ENCODE results near the gene HECTD3. TPM values are rescaled to one million over a fixed set of nuclear protein-coding genes. Genes with fewer than 3 reads are reported as not detected.

The HECTD3 gene
- total and polyA plus RNA-seq, 8 donors, result 15.6 to 104 (median 28.8) TPM

DNA sequence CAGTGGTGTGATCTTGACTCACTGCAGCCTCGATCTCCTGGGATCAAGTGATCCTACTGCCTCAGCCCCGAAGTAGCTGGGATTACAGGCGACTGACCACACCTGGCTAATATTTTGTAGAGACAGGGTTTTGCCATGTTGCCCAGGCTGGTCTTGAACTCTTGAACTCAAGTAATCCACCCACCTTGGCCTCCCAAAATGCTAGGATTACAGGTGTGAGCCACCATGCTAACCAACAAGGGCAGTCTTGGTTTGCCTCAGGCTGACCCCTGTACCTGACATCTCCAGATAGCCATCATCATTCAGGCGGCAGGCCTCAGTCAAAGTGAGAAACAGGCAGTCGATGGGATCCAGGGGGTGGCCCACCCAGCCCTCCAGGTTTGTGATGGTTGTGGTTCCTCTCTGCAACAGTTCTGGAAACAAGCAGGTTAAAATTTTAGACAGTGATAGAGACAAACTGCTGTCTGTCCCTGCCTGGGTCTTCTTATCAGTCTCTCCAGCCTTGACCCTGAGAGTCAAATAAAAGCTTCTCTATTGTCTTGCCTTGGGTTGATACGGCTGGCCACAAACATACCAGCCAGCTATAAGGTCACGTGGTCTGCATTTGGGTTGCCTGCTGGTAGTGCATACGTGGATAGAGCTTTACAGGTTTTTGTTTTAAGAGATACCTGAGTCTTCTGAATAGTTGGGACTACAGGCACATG lies 27.7 kb upstream of the HECTD3 start:
- no peak overlapping the region for H3K4me3 ChIP-seq
- WGBS, 5 donors, result 83 to 93% (median 92%) methylated on average over 8 of the region's 8 CpGs
- no peak overlapping the region for H3K27ac ChIP-seq
- intact Hi-C loops (cut with DNase I; ENCODE audit: low total_unique reads), result no loop called here
- no peaks in the 10 kb centered on the region for H3K4me1 ChIP-seq
- H3K9me3 ChIP-seq, result no peaks in the 10 kb centered on the region
- no peak for DNase-seq
- no peaks in the 10 kb centered on the region for H3K27me3 ChIP-seq
- H3K36me3 ChIP-seq, result peaks cover 0 to 51% (median 23%) of the 10 kb centered on the region in 4 donors
- TF ChIP-seq POLR2A (IDR thresholded peaks at IDR 0.05), result no peak
- TF ChIP-seq, protein P1, sequence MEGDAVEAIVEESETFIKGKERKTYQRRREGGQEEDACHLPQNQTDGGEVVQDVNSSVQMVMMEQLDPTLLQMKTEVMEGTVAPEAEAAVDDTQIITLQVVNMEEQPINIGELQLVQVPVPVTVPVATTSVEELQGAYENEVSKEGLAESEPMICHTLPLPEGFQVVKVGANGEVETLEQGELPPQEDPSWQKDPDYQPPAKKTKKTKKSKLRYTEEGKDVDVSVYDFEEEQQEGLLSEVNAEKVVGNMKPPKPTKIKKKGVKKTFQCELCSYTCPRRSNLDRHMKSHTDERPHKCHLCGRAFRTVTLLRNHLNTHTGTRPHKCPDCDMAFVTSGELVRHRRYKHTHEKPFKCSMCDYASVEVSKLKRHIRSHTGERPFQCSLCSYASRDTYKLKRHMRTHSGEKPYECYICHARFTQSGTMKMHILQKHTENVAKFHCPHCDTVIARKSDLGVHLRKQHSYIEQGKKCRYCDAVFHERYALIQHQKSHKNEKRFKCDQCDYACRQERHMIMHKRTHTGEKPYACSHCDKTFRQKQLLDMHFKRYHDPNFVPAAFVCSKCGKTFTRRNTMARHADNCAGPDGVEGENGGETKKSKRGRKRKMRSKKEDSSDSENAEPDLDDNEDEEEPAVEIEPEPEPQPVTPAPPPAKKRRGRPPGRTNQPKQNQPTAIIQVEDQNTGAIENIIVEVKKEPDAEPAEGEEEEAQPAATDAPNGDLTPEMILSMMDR (IDR thresholded peaks at IDR 0.05), result no peak
- no peak for TF ChIP-seq POLR2AphosphoS5 (IDR thresholded peaks at IDR 0.05)
- no peak for TF ChIP-seq EP300 (IDR thresholded peaks at IDR 0.05)

DNA sequence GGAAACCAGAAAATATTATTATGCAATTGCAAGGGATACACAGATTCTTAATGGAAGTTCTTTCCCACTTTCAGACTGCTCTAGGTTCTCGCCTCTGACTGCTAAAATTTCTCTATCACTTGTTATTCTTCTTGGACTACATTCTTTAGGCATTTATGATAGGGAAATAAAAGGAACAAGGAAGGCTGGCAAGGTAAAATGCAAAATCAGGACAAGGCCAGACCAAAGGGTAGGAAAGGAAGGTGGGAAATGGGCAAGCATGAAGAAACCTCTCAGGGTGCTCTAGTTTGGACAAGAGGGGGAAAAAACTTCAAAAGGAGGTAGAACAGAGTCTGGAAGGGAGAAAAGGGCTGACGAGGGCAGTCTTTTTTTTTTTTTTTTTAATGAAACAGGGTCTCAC lies 27.1 kb upstream of the HECTD3 start:
- no peak for DNase-seq
- no peaks in the 10 kb centered on the region for H3K9me3 ChIP-seq
- H3K4me3 ChIP-seq, result no peak overlapping the region
- intact Hi-C loops (cut with DNase I; ENCODE audit: low total_unique reads), result no loop called here
- no peaks in the 10 kb centered on the region for H3K4me1 ChIP-seq
- H3K27ac ChIP-seq, result no peak overlapping the region
- WGBS, 5 donors, result 78 to 95% (median 89%) methylated on average over 2 of the region's 2 CpGs
- H3K27me3 ChIP-seq, result no peaks in the 10 kb centered on the region
- peaks cover 0 to 49% (median 23%) of the 10 kb centered on the region in 4 donors for H3K36me3 ChIP-seq
- no peak for TF ChIP-seq POLR2AphosphoS5 (IDR thresholded peaks at IDR 0.05)
- TF ChIP-seq, protein P1 (IDR thresholded peaks at IDR 0.05), result no peak

DNA sequence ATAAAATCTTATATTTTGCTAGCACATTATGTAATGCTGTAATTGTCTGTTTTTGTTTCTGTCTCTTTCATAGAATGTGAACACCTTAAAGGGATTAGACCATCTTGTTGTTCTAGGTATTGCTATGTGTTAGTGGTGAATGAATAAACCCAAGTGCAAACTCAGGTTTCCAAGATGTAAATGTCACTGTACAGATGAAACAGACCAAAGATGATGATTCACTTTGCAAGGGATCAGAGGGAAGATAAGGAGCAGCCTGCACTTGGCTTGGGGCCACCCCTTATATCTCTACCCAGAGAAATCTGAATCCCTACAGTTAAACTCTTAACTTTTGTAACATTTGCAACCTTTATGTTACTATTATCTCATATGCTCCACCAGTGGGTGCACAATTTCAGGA lies 26.3 kb upstream of the HECTD3 start:
- Histone ChIP-seq H3K27me3 (no peaks in the 10 kb centered on the region), H3K4me1 (no peaks in the 10 kb centered on the region), H3K27ac (no peak overlapping the region), H3K4me3 (no peak overlapping the region), H3K36me3 (peaks cover 0 to 41% (median 21%) of the 10 kb centered on the region in 4 donors), H3K9me3 (no peaks in the 10 kb centered on the region)
- DNase-seq, result no peak
- intact Hi-C loops (cut with DNase I; ENCODE audit: low total_unique reads), result no loop called here
- TF ChIP-seq POLR2AphosphoS5 (IDR thresholded peaks at IDR 0.05) (no peak), EP300 (IDR thresholded peaks at IDR 0.05) (no peak), POLR2A (IDR thresholded peaks at IDR 0.05) (no peak)
- TF ChIP-seq, protein P1 (IDR thresholded peaks at IDR 0.05), result no peak

DNA sequence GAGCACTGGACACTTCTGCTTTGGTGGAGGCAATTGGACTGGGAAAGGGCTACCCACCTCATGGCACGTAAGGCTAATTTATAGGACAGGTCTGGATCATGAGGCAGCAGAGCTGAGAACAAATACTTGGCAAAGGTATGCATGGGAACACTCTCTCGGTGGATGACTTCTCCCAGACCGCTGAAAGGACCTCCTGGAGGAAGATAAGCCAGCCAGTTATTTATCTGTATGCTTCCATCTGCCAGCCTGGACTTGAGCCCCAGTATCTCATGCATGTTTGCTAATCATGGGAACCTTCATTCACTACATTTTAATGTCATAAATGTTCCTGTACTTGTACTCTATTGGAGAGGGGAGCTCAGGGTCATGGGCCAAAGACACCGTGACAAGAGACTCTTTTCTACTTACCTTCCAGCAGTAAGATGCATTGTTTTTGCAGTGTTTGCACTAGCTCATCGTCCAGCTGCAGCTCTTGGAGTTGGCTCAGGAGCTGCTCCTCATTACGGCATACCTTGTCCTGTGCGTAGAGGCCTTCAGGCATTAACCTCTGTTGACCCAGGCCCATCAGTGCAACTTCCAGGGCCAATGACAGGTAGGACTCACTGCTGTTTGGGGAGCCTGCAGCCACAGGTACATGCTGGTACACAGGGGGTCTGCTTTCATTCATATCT lies 24.6 kb upstream of the HECTD3 start:
- no peaks in the 10 kb centered on the region for H3K27me3 ChIP-seq
- no peaks in the 10 kb centered on the region for H3K9me3 ChIP-seq
- H3K4me1 ChIP-seq, result no peaks in the 10 kb centered on the region
- peaks cover 0 to 35% (median 16%) of the 10 kb centered on the region in 4 donors for H3K36me3 ChIP-seq
- TF ChIP-seq POLR2AphosphoS5 (IDR thresholded peaks at IDR 0.05), result no peak
- TF ChIP-seq, protein P1 (IDR thresholded peaks at IDR 0.05), result no peak
- no peak for TF ChIP-seq EP300 (IDR thresholded peaks at IDR 0.05)
- TF ChIP-seq POLR2A (IDR thresholded peaks at IDR 0.05), result no peak
- intact Hi-C loops (cut with DNase I; ENCODE audit: low total_unique reads), result no loop called here
- DNase-seq, result no peak
- no peak overlapping the region for H3K27ac ChIP-seq
- 80 to 90% (median 85%) methylated on average over 7 of the region's 7 CpGs for WGBS, 5 donors
- no peak overlapping the region for H3K4me3 ChIP-seq

Data from stomach (tissue), 9 donors.